WI38 (cell line): ENCODE measurements around the gene ALDH1L1.
"Not testable (repeated sequence)": the region's sequence is repeated elsewhere in the genome, so short reads cannot be mapped to it uniquely, and the experiment has no call there.

Experiments
- H3K4me3 ChIP-seq: 2 replicates; pipeline ENCODE4 v1.5.1; 2011; ENCODE audit warnings: low read depth, mild to moderate bottlenecking, control low read depth, low read length
- TF ChIP-seq, protein P1 (sequence below): IDR thresholded peaks from 2 replicates; pipeline ENCODE4 v1.5.1; 2012; ENCODE audit warnings: low read depth, mild to moderate bottlenecking, control low read depth, low read length

Gene ALDH1L1

DNA sequence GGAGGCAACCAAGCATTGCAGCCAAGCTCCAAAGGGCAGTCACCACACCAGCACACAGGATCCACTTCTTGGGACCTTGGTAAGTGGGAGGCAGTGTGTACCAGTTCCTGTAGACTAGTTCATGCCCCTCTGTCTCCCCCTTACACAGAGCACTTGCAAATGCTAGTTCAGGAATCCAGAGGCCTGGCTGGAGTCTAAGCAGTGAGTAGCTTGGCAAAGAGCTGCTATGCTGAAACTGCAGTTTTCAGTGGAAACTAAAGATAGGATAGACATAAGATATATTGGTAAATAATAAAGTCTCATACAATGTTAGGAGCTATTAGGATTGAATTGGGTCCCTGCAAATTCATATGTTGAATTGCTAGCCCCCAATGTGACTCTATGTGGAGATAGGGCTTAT is 82.6 kb downstream of the ALDH1L1 start:
- H3K4me3 ChIP-seq = no peak overlapping the region
- TF ChIP-seq, protein P1, sequence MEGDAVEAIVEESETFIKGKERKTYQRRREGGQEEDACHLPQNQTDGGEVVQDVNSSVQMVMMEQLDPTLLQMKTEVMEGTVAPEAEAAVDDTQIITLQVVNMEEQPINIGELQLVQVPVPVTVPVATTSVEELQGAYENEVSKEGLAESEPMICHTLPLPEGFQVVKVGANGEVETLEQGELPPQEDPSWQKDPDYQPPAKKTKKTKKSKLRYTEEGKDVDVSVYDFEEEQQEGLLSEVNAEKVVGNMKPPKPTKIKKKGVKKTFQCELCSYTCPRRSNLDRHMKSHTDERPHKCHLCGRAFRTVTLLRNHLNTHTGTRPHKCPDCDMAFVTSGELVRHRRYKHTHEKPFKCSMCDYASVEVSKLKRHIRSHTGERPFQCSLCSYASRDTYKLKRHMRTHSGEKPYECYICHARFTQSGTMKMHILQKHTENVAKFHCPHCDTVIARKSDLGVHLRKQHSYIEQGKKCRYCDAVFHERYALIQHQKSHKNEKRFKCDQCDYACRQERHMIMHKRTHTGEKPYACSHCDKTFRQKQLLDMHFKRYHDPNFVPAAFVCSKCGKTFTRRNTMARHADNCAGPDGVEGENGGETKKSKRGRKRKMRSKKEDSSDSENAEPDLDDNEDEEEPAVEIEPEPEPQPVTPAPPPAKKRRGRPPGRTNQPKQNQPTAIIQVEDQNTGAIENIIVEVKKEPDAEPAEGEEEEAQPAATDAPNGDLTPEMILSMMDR = no peak

DNA sequence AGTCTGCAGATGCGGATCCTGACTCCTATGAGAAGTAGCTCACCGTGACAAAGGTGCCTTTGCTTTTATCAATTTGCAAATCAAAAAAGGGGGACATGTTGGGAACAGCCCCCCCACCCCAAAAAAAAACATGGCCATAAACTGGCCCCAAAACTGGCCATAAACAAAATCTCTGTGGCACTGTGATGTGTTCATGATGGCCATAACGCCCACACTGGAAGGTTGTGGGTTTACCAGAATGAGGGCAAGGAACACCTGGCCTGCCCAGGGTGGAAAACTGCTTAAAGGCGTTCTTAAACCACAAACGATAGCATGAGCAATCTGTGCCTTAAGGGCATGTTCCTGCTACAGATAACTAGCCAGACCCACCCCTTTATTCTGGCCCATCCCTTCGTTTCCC is 84.1 kb downstream of the ALDH1L1 start:
- H3K4me3 ChIP-seq = not testable (repeated sequence)

DNA sequence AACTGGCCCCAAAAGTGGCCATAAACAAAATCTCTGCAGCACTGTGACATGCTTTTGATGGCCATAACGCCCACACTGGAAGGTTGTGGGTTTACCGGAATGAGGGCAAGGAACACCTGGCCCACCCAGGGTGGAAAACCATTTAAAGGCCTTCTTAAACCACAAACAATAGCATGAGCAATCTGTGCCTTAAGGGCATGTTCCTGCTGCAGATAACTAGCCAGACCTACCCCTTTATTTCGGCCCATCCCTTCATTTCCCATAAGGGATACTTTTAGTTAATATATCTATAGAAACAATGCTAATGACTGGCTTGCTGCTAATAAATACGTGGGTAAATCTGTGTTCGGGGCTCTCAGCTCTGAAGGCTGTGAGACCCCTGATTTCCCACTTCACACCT is 88.3 kb downstream of the ALDH1L1 start:
- not testable (repeated sequence) for H3K4me3 ChIP-seq

DNA sequence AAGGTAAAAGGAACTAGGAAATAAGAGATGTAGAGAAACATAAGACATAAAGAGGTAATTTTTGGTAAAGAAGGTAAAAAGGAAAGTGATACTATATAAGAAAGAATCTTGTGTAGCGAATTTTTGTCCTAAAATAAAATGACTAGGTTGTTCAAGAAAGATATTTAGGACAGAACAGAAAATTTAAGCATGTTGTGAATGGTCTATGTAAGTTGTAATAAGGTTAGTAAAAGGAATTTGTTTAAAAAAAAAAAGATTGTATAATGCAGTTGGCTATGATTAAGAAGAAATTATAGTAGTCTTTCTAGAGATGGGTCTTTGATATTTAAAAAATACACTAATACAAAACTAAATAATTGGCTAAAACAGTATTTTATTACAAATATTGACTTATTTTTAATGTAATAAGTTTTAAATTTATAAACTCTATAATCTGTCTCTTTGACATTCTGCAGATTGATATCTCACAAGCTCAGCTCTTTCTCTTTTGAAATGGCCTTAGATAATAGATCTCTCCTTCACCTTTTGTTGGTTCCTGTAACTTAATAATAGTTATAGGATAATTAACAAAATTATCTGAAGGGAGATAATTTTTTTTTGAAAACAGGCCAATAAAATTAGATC is 92.7 kb downstream of the ALDH1L1 start:
- H3K4me3 ChIP-seq = no peak overlapping the region
- TF ChIP-seq, protein P1 = no peak

DNA sequence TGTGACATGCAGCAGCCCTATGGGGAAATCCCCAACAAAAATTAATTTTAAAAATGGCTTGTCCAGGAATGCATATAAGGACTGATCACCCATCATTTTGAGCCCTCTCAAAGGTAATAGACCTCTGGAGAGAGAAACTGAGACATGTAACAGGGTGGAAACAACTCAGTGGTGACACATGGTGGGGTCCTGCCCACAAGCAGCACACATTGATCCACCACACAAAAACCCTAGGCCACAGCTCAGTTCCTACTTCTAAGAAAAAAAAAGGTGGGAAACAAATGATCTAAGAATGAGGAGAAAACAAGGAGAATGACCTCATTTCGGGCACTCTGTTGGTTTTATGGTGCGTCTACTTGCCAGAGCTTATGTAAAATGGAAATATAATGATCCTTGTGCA is 94.5 kb downstream of the ALDH1L1 start:
- TF ChIP-seq, protein P1 = no peak
- H3K4me3 ChIP-seq = no peak overlapping the region

DNA sequence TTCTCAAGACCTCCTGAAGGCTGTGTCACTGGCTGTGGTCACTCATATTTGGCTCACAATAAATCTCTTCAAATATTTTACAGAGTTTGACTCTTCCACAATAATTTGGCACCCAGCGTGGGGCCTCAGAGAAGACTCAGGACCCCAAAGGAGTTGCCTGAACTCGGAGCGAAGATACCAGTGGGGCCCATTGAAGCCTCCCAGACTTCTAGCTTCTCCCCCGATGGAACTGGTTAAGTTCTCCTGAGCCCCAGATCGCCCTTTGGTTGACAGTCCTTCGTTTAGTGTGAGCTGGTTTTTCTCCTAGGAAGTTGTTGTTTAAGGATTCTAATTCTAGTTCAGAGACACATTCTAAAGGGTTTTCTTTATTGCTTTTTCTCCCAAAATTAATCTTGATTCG is 95.1 kb downstream of the ALDH1L1 start:
- TF ChIP-seq, protein P1 = no peak
- no peak overlapping the region for H3K4me3 ChIP-seq

DNA sequence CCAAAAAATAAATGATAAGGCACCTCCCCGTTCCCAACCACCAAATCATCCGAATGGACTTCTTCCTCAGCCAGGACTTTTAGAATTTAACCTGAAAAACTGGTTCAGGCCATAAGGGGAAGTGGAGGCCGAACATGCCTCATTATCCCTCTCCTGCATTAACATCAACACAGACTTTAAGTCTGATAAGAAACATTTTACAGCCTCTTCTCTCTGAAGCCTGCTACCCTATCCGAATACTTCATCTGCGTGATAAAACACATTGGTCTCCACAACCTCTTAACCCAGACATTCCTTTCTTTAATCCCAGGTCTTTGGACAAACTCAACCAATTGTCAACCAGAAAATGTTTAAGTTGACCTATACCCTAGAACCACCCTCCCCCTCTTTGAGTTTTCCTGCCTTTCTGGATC is 95.6 kb downstream of the ALDH1L1 start:
- TF ChIP-seq, protein P1 = no peak
- peak overlapping the region; percentile 68 for H3K4me3 ChIP-seq

DNA sequence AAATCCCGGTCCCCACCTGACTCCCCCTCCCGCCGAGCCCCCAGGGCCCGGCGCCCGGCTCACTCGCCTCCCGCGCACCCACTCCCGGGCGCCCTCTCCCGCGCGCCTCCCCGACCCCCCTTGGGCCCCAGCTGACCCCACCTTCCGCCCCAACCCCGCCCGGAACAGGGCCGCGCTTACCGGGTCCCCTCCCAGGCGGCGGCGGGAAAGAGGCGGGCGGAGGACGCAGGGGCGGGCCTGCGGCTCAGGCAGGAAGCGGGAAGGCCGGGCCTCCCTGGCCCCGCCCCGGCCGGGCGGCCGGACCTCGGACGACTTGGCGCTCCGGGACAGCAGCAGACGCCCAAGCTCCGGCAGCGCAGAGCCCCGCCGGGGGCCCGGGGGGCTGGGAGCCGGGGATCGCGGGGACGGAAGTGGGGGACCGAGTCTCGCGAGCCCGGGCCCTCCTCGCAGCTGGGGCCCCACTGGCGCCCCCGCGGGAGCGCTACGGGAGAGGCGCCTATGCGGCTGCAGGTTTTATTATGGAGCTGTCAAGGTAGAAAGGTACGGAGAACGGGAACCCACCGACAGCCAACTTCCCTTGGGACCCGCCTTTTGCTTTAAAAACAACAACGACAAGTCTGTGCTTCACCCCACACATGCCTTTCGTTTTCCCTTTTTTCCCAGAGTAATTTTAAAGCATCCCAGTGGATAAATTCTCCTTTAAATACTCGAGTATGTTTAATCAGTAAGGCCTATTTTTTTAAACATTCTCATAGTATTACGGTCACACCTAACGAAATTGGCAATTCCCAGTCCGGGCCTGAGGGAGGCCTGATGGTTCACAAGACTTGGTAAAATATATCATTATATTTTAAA is 96.2 kb downstream of the ALDH1L1 start, which contains the start of gene SLC41A3:
TSS of gene SLC41A3 (minus strand) at position 212 of the 855 bp plus-strand sequence. CDS start 15,905 bp downstream, outside the sequence.
- TF ChIP-seq, protein P1 = peak; percentile 51
- H3K4me3 ChIP-seq = peak within 1 kb of the TSS; percentile 68
